Mucosa of descending colon (tissue), 3 donors: ENCODE measurements around the gene ZMIZ1. TPM values are rescaled to one million over a fixed set of nuclear protein-coding genes. Genes with fewer than 3 reads are reported as not detected.

ENCODE experiments used
- ATAC-seq: fragments of 200-7000 bp; cut with Tn5 transposase; one replicate; pipeline ENCODE4 v1.9.1; 2020; ENCODE audit warnings: mild to moderate bottlenecking, moderate library complexity
- DNase-seq, 3 donors: peaks; one replicate each; pipeline ENCODE4 v3.0.0-alpha.2; 2020
- H3K36me3 ChIP-seq: fragments of 200-600 bp; one replicate; pipeline ENCODE4 v1.8.0; 2021; ENCODE audit warnings: low read depth, mild to moderate bottlenecking
- H3K4me1 ChIP-seq: fragments of 200-600 bp; one replicate; pipeline ENCODE4 v1.8.0; 2021; ENCODE audit warnings: low read depth, mild to moderate bottlenecking
- H3K4me3 ChIP-seq: fragments of 200-600 bp; one replicate; pipeline ENCODE4 v1.8.0; 2021; ENCODE audit warnings: mild to moderate bottlenecking
- H3K9me3 ChIP-seq: fragments of 200-600 bp; one replicate; pipeline ENCODE4 v1.8.0; 2021; ENCODE audit warnings: mild to moderate bottlenecking
- CTCF ChIP-seq: fragments of 200-600 bp; IDR thresholded peaks from one replicate; pipeline ENCODE4 v1.8.0; 2022; ENCODE audit warnings: antibody characterized with exemption, mild to moderate bottlenecking
- intact Hi-C, 2 donors: fragments of 100-400 bp; cut with DNase I in 1 of 2; cut with micrococcal nuclease in 1 of 2; formaldehyde crosslinking; loops; one replicate each; pipeline versions ENCODE4 v1.11.0 to v1.11.1; 2022; cut with DNase I, micrococcal nuclease
- total RNA-seq, 3 donors: library from RNA; stranded (reverse); fragmentation: NEBNext Ultra II Directional in 2 of 3; extraction: Animal tissue kit (Norgen Biotek cat#: 25700) in 2 of 3; gene quantifications; one replicate each; pipeline versions ENCODE4 v1.2.1 to v1.2.4, GENCODE V29; 2021 to 2023
- donor health status: DM: no; HTN: no; CAD: no; lungs with moderate emphysema.
- donor health status: DM: no; HTN: no; CAD: no.
- donor health status: DM: no; HTN: yes; CAD: no.

ZMIZ1 gene
- total RNA-seq, 3 donors from 2014 or later = 61.4 to 103 (median 89.1) TPM

- ATAC-seq = peak; percentile 39
- TF ChIP-seq CTCF = no peak
- no peaks in the 10 kb centered on the region for H3K36me3 ChIP-seq
- intact Hi-C loops = no loop called here
- H3K4me1 ChIP-seq = peaks cover 7% of the 10 kb centered on the region
- no peak for DNase-seq
- H3K9me3 ChIP-seq = no peaks in the 10 kb centered on the region
- H3K4me3 ChIP-seq = no peak overlapping the region
These were observed 186.3 kb downstream of the ZMIZ1 start for GRCh38 chr10:79255007-79255507.

GRCh38 chr10:79256264-79256806, 187.6 kb downstream of the ZMIZ1 start:
- no peak overlapping the region for H3K4me3 ChIP-seq
- H3K36me3 ChIP-seq = no peaks in the 10 kb centered on the region
- TF ChIP-seq CTCF = no peak
- intact Hi-C loops = no loop called here
- no peak for DNase-seq
- ATAC-seq = no peak
- H3K9me3 ChIP-seq = no peaks in the 10 kb centered on the region
- peaks cover 7% of the 10 kb centered on the region for H3K4me1 ChIP-seq

GRCh38 chr10:79258894-79259293, 190.1 kb downstream of the ZMIZ1 start:
- peaks cover 7% of the 10 kb centered on the region for H3K4me1 ChIP-seq
- H3K9me3 ChIP-seq = no peaks in the 10 kb centered on the region
- intact Hi-C loops = no loop called here
- no peaks in the 10 kb centered on the region for H3K36me3 ChIP-seq
- H3K4me3 ChIP-seq = no peak overlapping the region
- ATAC-seq (no peak), DNase-seq (no peak)
- TF ChIP-seq CTCF = no peak

GRCh38 chr10:79259834-79260233, 191.1 kb downstream of the ZMIZ1 start:
- H3K9me3 ChIP-seq = no peaks in the 10 kb centered on the region
- DNase-seq (no peak), ATAC-seq (no peak)
- no peaks in the 10 kb centered on the region for H3K36me3 ChIP-seq
- peaks cover 11% of the 10 kb centered on the region for H3K4me1 ChIP-seq
- no peak for TF ChIP-seq CTCF
- no peak overlapping the region for H3K4me3 ChIP-seq
- intact Hi-C loops = no loop called here

- peak; percentile 40 for ATAC-seq
- TF ChIP-seq CTCF = no peak
- no peak overlapping the region for H3K4me3 ChIP-seq
- peaks cover 4% of the 10 kb centered on the region for H3K4me1 ChIP-seq
- DNase-seq = no peak
- H3K36me3 ChIP-seq = no peaks in the 10 kb centered on the region
- H3K9me3 ChIP-seq = no peaks in the 10 kb centered on the region
- intact Hi-C loops = no loop called here
These were observed 192.3 kb downstream of the ZMIZ1 start for GRCh38 chr10:79260811-79261740.
